A549 (cell line): ENCODE data around the gene APBB2. TPM values are rescaled to one million over a fixed set of nuclear protein-coding genes. Genes with fewer than 3 reads are reported as not detected.

Experiments
- ATAC-seq, 2 experiments: fragments of 200-7000 bp in 1 of 2; fragments of >200 bp in 1 of 2; cut with Nextera tagmentation in 1 of 2; cut with Tn5 transposase in 1 of 2; 3 replicates each; pipeline versions ENCODE4 v1.8.0 to v1.9.1; 2018 to 2020; ENCODE audit warnings: mild to moderate bottlenecking in 1 of 2, moderate library complexity in 1 of 2
- CTCF ChIA-PET: fragments of 300-600 bp; sonication (Branson Sonifier 250); formaldehyde crosslinking; extraction: SDS; loops from one replicate; lab custom pipeline; 2021; ENCODE audit warnings: antibody characterized with exemption, inconsistent platforms; lab: Yijun Ruan, JAX
- POLR2A ChIA-PET: fragments of 350-600 bp; formaldehyde crosslinking; extraction: SDS; loops from one replicate; lab custom pipeline; 2021; ENCODE audit warnings: antibody characterized with exemption, inconsistent platforms; lab: Yijun Ruan, JAX
- DNase-seq, 2 experiments: peaks; one replicate each; pipeline versions ENCODE4 v3.0.0 to v3.0.0-alpha.2; 2011 to 2016; ENCODE audit warnings: low read depth in 1 of 2, low spot score in 1 of 2
- FAIRE-seq: peaks from 2 replicates; lab custom pipeline; 2011; peaks lifted over from hg19 to GRCh38; lab: Jason Lieb, UNC
- H3K27ac ChIP-seq, 2 experiments: fragments of >200 bp; sonication (Bioruptor Twin); formaldehyde crosslinking; 3 replicates each; pipeline ENCODE4 v1.5.1; 2016 to 2017
- H3K4me1 ChIP-seq: fragments of >200 bp; sonication (Bioruptor Twin); formaldehyde crosslinking; 3 replicates; pipeline ENCODE4 v1.6.1; 2016
- H3K4me2 ChIP-seq: fragments of >200 bp; sonication (Bioruptor Twin); formaldehyde crosslinking; 3 replicates; pipeline ENCODE4 v1.6.1; 2016
- H3K4me3 ChIP-seq: fragments of >200 bp; sonication (Bioruptor Twin); formaldehyde crosslinking; 3 replicates; pipeline ENCODE4 v1.5.1; 2016
- H3K9me3 ChIP-seq: fragments of >200 bp; sonication (Bioruptor Twin); formaldehyde crosslinking; 3 replicates; pipeline ENCODE4 v1.6.1; 2016
- EHMT2 ChIP-seq: fragments of 200-600 bp; sonication (generic); IDR thresholded peaks from 2 replicates; pipeline ENCODE4 v1.6.1; 2016; ENCODE audit warnings: antibody characterized with exemption, low read depth, mild to moderate bottlenecking, moderate library complexity
- EP300 ChIP-seq, 2 experiments: fragments of >200 bp; sonication (Bioruptor Twin); formaldehyde crosslinking; IDR thresholded peaks; 2 replicates in 1 of 2; 3 replicates in 1 of 2; pipeline ENCODE4 v1.6.1; 2016 to 2017
- FOSB ChIP-seq: fragments of 250-450 bp; sonication (Bioruptor Pico); IDR thresholded peaks from 2 replicates; pipeline ENCODE4 v1.5.0; 2020; ENCODE audit warnings: mild to moderate bottlenecking, moderate library complexity
- FOSL2 ChIP-seq, 2 experiments: fragments of 450-650 bp in 1 of 2; fragments of >200 bp in 1 of 2; sonication (Bioruptor Twin) in 1 of 2; formaldehyde crosslinking; IDR thresholded peaks; 2 replicates each; pipeline versions ENCODE4 v1.5.0 to v1.6.1; 2016 to 2020; ENCODE audit warnings: mild to moderate bottlenecking in 1 of 2, moderate library complexity in 1 of 2
- FOXS1 ChIP-seq: fragments of 250-450 bp; sonication (Bioruptor Pico); IDR thresholded peaks from 2 replicates; pipeline ENCODE4 v1.5.0; 2020; ENCODE audit warnings: mild to moderate bottlenecking, moderate library complexity
- JUN ChIP-seq, 2 experiments: fragments of >200 bp; sonication (Bioruptor Twin); formaldehyde crosslinking; IDR thresholded peaks; 2 replicates in 1 of 2; 3 replicates in 1 of 2; pipeline ENCODE4 v1.6.1; 2016 to 2017
- KDM5A ChIP-seq: fragments of 200-600 bp; sonication (generic); IDR thresholded peaks from 2 replicates; pipeline ENCODE4 v1.6.1; 2016; ENCODE audit warnings: antibody characterized with exemption, mild to moderate bottlenecking
- MAZ ChIP-seq: fragments of 150-350 bp; IDR thresholded peaks from 2 replicates; pipeline ENCODE4 v1.6.1; 2014; ENCODE audit warnings: antibody characterized with exemption, low read depth, low read length, borderline replicate concordance
- PHF8 ChIP-seq: fragments of 200-600 bp; sonication (generic); IDR thresholded peaks from 2 replicates; pipeline ENCODE4 v1.6.1; 2016; ENCODE audit warnings: low read depth, mild to moderate bottlenecking, antibody characterized with exemption, moderate library complexity, borderline replicate concordance
- SMC3 ChIP-seq: fragments of >200 bp; sonication (Bioruptor Twin); formaldehyde crosslinking; IDR thresholded peaks from 3 replicates; pipeline ENCODE4 v1.6.1; 2018; ENCODE audit warnings: inconsistent platforms
- ZFP36 ChIP-seq: fragments of 450-650 bp; IDR thresholded peaks from 2 replicates; pipeline ENCODE4 v1.6.1; 2014; ENCODE audit warnings: borderline replicate concordance; ENCODE audit not compliant: partially characterized antibody
- polyA plus RNA-seq, 4 experiments: library from polyadenylated mRNA; depleted of rRNA in 3 of 4; stranded (reverse); fragments of >200 nt; fragmentation: RNase III in 1 of 4; extraction: RNeasy Plus Mini Kit Qiagen cat#74134 plus additional on column Dnase treatment in 1 of 4; gene quantifications; 2 replicates in 3 of 4; 3 replicates in 1 of 4; pipeline ENCODE4 v1.2.3, GENCODE V29; 2011 to 2017
- TF ChIP-seq, protein P1 (sequence below): fragments of 150-350 bp; IDR thresholded peaks from 2 replicates; pipeline ENCODE4 v1.6.1; 2014; ENCODE audit warnings: low read depth, mild to moderate bottlenecking, low read length
- TF ChIP-seq, protein P2 (sequence below): fragments of >200 bp; sonication (Bioruptor Twin); formaldehyde crosslinking; IDR thresholded peaks from 3 replicates; pipeline ENCODE4 v1.6.1; 2016
- TF ChIP-seq, protein P3 (sequence below): fragments of 200-600 bp; sonication (generic); IDR thresholded peaks from 2 replicates; pipeline ENCODE4 v1.6.1; 2016; ENCODE audit warnings: antibody characterized with exemption, mild to moderate bottlenecking, moderate library complexity
- TF ChIP-seq, protein P4 (sequence below): fragments of >200 bp; sonication (Bioruptor Twin); formaldehyde crosslinking; IDR thresholded peaks from 3 replicates; pipeline ENCODE4 v1.5.1; 2016
- TF ChIP-seq, protein P5 (sequence below): fragments of 250-450 bp; sonication (Bioruptor Pico); IDR thresholded peaks from 2 replicates; pipeline ENCODE4 v1.5.0; 2021; ENCODE audit warnings: mild to moderate bottlenecking, moderate library complexity, borderline replicate concordance
- TF ChIP-seq, protein P6 (sequence below): fragments of >200 bp; sonication (Bioruptor Twin); formaldehyde crosslinking; IDR thresholded peaks from 2 replicates; pipeline ENCODE4 v1.6.1; 2016

Gene APBB2
- polyA plus RNA-seq, 2 of the 4 experiments (the other 2 are of a cell fraction): 8.3 to 31.9 TPM

DNA sequence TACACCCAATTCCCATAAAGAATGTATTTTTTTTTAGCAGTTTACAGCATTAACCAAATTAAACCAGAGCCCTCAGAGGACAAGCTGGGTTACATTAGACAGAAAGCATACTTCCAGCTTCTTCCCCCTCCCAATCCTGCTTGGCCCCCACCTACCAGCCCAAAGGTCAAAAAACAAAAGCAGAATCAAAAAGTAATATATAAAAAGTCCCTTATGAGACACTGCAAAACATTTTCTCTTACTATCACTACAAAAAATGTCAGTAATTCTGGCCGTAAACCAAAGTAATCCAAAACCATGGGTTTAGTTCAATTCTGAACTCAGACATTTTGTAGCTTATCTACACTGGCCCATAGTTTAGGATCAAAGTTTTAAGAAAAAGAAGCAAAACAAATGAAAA is 38.0 kb downstream of the APBB2 start (continued):
- no peak for TF ChIP-seq ZFP36
- no peak for TF ChIP-seq FOSL2 (IDR thresholded peaks at IDR 0.05)
- TF ChIP-seq FOSL2 (CRISPR knock-in tag; IDR thresholded peaks at IDR 0.05): no peak
- no peak for TF ChIP-seq MAZ
- no peak for TF ChIP-seq FOSB
- TF ChIP-seq EHMT2: no peak

DNA sequence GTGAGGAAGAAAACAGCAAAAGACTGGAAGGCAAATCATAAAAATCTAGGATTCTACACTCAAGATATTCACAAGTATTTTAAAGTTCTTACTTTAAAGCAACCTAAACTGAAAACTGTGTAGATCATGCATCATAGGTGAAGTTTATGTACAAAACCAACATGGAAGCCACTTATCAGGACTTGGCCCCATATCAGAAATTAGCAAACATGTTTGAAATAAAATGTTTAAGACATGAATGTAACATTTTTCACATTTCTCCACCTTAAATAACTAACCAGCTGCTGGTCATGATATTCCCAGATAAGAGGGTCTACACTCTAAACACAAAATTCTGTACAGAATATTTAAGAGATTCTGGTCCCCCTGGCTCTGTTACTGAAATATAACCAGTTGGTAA is 38.5 kb downstream of the APBB2 start:
- CTCF ChIA-PET: interaction anchor here (1.6 to 2.2 kb wide), 2 partner anchors 37 to 252 kb away, joined by 3 to 11 read pairs; partner anchors contain the start of gene APBB2
- DNase-seq (no peak), FAIRE-seq (no peak), ATAC-seq (no peak)
- peaks cover 45% of the 10 kb centered on the region for H3K4me1 ChIP-seq
- POLR2A ChIA-PET: no interaction called here
- H3K9me3 ChIP-seq: no peaks in the 10 kb centered on the region
- peak overlapping the region; percentile 47 to 51; a peak in 4 of 6 replicates for H3K27ac ChIP-seq
- peak overlapping the region; percentile 57 for H3K4me2 ChIP-seq
- no peak overlapping the region for H3K4me3 ChIP-seq
- TF ChIP-seq, protein P1, sequence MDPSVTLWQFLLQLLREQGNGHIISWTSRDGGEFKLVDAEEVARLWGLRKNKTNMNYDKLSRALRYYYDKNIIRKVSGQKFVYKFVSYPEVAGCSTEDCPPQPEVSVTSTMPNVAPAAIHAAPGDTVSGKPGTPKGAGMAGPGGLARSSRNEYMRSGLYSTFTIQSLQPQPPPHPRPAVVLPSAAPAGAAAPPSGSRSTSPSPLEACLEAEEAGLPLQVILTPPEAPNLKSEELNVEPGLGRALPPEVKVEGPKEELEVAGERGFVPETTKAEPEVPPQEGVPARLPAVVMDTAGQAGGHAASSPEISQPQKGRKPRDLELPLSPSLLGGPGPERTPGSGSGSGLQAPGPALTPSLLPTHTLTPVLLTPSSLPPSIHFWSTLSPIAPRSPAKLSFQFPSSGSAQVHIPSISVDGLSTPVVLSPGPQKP: no peak
- TF ChIP-seq, protein P2, sequence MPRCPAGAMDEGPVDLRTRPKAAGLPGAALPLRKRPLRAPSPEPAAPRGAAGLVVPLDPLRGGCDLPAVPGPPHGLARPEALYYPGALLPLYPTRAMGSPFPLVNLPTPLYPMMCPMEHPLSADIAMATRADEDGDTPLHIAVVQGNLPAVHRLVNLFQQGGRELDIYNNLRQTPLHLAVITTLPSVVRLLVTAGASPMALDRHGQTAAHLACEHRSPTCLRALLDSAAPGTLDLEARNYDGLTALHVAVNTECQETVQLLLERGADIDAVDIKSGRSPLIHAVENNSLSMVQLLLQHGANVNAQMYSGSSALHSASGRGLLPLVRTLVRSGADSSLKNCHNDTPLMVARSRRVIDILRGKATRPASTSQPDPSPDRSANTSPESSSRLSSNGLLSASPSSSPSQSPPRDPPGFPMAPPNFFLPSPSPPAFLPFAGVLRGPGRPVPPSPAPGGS: no peak
- TF ChIP-seq EP300 (IDR thresholded peaks at IDR 0.05) (no peak), PHF8 (no peak), KDM5A (no peak), FOSB (no peak), JUN (IDR thresholded peaks at IDR 0.05) (no peak), FOXS1 (CRISPR knock-in tag) (no peak), ZFP36 (no peak), SMC3 (no peak), EHMT2 (no peak)
- TF ChIP-seq, protein P3, sequence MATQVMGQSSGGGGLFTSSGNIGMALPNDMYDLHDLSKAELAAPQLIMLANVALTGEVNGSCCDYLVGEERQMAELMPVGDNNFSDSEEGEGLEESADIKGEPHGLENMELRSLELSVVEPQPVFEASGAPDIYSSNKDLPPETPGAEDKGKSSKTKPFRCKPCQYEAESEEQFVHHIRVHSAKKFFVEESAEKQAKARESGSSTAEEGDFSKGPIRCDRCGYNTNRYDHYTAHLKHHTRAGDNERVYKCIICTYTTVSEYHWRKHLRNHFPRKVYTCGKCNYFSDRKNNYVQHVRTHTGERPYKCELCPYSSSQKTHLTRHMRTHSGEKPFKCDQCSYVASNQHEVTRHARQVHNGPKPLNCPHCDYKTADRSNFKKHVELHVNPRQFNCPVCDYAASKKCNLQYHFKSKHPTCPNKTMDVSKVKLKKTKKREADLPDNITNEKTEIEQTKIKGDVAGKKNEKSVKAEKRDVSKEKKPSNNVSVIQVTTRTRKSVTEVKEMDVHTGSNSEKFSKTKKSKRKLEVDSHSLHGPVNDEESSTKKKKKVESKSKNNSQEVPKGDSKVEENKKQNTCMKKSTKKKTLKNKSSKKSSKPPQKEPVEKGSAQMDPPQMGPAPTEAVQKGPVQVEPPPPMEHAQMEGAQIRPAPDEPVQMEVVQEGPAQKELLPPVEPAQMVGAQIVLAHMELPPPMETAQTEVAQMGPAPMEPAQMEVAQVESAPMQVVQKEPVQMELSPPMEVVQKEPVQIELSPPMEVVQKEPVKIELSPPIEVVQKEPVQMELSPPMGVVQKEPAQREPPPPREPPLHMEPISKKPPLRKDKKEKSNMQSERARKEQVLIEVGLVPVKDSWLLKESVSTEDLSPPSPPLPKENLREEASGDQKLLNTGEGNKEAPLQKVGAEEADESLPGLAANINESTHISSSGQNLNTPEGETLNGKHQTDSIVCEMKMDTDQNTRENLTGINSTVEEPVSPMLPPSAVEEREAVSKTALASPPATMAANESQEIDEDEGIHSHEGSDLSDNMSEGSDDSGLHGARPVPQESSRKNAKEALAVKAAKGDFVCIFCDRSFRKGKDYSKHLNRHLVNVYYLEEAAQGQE: no peak
- TF ChIP-seq, protein P4, sequence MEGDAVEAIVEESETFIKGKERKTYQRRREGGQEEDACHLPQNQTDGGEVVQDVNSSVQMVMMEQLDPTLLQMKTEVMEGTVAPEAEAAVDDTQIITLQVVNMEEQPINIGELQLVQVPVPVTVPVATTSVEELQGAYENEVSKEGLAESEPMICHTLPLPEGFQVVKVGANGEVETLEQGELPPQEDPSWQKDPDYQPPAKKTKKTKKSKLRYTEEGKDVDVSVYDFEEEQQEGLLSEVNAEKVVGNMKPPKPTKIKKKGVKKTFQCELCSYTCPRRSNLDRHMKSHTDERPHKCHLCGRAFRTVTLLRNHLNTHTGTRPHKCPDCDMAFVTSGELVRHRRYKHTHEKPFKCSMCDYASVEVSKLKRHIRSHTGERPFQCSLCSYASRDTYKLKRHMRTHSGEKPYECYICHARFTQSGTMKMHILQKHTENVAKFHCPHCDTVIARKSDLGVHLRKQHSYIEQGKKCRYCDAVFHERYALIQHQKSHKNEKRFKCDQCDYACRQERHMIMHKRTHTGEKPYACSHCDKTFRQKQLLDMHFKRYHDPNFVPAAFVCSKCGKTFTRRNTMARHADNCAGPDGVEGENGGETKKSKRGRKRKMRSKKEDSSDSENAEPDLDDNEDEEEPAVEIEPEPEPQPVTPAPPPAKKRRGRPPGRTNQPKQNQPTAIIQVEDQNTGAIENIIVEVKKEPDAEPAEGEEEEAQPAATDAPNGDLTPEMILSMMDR: no peak
- TF ChIP-seq, protein P5, sequence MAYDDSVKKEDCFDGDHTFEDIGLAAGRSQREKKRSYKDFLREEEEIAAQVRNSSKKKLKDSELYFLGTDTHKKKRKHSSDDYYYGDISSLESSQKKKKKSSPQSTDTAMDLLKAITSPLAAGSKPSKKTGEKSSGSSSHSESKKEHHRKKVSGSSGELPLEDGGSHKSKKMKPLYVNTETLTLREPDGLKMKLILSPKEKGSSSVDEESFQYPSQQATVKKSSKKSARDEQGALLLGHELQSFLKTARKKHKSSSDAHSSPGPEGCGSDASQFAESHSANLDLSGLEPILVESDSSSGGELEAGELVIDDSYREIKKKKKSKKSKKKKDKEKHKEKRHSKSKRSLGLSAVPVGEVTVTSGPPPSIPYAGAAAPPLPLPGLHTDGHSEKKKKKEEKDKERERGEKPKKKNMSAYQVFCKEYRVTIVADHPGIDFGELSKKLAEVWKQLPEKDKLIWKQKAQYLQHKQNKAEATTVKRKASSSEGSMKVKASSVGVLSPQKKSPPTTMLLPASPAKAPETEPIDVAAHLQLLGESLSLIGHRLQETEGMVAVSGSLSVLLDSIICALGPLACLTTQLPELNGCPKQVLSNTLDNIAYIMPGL (CRISPR knock-in tag): no peak
- TF ChIP-seq, protein P6, sequence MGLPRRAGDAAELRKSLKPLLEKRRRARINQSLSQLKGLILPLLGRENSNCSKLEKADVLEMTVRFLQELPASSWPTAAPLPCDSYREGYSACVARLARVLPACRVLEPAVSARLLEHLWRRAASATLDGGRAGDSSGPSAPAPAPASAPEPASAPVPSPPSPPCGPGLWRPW: no peak
